Activated CD4-positive, alpha-beta T cell treated with anti-CD3 and anti-CD28 coated beads, Interleukin-2, amount 50 U/mL, for 24 hours (primary cell): Measurements from ENCODE around the gene IL11.
"Not testable (repeated sequence)": the region's sequence is repeated elsewhere in the genome, so short reads cannot be mapped to it uniquely, and the experiment has no call there.

Source experiments
- DNase-seq, 2 donors: peaks; one replicate each; pipeline ENCODE4 v3.0.0-alpha.2; 2020; ENCODE audit warnings: low read depth in 1 of 2, low spot score in 1 of 2

The IL11 gene

DNA sequence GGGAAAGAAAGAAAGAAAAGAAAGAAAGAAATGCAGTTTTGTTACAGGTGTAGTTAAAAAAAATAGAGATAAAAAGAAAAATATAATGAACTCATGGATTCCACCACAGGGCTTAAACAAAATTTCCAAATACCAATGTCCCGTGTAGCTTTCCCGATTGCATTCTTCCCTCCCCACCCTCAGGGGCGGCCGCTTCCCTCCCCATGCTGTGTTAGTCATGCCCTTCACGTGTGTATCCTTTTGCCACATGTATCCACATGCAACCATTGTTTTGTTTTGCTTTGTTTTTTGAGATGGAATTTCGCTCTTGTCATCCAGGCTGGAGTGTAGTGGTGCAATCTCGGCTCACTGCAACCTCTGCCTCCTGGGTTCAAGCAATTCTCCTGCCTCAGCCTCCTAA is 34.2 kb downstream of the IL11 start:
- DNase-seq: no peak

DNA sequence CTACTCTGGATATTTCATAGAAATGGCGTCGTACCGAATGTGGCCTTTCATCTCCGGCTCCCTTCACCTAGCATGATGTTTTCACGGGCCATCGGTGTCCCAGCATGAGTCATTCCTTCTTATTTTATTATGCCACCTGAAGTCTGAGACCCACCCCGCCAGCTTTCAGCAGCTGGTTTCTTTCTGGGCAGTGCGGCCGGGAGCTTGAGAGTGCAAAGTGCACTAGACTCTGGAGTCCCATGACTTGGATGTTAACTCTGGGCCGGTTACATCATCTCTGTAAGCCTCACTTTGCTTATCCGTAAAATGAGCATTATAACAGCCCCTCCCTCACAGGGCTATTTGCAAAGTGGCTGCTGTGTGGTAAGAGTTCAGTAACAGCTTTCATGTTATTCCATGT is 36.4 kb downstream of the IL11 start:
- no peak for DNase-seq

DNA sequence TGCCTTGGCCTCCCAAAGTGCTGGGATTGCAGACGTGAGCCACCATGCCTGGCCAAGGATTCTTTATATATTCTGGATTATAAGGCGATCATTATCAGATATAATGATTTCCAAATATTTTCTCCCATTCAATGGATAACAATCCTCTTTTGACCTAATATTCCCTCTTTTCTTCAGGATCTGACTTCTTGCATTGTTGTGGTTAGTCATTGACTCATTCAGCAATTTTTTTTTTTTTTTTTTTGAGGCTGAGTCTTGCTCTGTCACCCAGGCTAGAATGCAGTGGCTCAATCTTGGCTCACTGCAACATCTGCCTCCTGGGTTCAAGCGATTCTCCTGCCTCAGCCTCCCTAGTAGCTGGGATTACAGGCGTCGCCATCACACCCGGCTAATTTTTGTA is 40.5 kb downstream of the IL11 start:
- not testable (repeated sequence) for DNase-seq

DNA sequence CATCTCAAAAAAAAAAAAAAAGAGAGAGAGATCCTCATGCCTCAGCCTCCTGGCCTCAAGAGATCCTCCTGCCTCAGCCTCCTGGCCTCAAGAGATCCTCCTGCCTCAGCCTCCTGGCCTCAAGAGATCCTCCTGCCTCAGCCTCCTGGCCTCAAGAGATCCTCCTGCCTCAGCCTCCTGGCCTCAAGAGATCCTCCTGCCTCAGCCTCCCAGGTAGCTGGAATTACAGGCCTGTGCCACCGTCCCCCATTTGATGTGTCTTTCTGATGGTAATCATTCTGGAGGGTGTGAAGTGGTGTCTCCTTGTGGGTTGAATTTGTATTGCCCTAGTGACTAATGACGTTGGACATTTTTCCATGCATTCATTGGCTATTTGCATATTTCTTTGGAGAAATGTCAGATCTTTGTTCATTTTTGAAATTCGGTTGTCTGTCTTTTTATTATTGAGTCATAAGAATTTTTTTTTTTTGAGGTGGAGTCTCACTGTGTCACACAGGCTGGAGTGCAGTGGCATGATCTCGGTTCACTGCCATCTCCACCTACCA is 41.4 kb downstream of the IL11 start:
- not testable (repeated sequence) for DNase-seq

DNA sequence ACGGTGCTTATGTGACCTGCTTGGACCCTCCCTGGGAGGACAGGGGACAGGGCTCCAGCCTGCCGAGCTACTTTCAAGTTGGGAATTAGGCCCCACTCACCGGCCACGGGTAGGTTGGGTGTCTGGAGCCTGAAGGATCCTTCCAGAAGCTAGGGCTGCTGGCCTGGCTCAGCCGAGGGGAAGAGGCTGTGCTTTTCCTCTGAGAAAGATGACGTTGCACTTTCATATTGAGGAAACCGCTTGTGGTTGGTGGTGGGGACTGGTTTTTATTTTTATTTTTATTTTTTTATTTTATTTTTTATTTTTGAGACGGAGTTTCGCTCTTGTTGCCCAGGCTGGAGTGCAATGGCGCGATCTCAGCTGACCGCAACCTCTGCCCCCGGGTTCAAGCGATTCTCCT is 45.1 kb downstream of the IL11 start, which contains the start of gene TMEM150B:
TMEM150B (minus strand) TSS at position 170 of the 400 bp plus-strand sequence. CDS start 4,305 bp downstream, outside the sequence.
- DNase-seq: no peak

DNA sequence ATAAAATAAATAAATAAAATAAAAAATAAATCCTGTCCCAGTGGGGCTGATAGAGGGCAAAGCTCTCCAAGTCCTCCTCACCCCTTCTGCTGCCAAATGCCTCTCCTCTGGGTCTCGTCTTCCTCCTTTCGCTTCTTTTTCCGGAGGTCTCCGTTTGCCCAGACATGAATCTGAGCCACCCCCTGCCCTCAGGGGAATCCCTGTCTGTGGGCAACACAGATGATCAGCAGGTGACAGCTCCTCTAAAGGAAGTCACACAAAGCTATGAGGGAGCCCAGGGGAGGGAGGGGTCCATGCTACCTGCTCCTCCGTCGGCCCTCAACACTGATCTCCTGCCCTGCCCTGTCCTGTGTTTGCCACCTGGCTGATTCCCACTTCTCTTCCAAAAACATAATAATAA is 45.6 kb downstream of the IL11 start:
- DNase-seq: no peak

DNA sequence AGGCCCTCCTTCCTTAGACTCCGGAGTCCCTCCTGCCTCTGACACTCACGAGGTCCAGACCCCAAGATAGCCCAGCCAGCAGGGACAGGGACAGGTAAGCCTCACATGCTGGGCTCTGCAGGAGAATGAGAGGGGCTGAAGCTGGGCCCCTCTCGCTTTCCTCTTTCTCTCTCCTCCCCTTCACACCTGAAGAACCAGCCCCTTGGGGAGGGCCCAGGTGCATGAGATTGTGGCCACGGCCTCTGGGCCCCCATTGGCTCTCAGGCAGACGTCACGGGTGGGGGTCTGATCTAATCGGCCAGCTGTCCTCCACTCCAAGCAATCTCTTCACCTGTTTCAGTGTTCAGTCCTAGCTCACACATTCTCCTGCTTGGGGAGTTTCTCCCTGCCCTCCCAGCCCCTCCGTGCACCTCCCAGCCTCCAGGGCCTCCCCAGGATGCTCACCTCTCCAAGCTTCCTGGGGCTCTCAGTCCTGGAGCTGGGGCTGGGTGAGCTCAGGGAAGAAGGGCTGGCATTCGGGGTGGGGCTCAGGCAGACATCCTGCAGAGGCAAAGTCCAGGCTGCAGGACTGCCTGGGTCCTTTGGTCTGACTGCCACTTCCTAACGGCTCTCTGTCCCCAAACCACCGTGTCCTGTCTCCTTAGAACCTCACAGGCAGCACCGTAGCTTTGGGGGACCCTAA is 47.9 kb downstream of the IL11 start:
- DNase-seq: no peak

DNA sequence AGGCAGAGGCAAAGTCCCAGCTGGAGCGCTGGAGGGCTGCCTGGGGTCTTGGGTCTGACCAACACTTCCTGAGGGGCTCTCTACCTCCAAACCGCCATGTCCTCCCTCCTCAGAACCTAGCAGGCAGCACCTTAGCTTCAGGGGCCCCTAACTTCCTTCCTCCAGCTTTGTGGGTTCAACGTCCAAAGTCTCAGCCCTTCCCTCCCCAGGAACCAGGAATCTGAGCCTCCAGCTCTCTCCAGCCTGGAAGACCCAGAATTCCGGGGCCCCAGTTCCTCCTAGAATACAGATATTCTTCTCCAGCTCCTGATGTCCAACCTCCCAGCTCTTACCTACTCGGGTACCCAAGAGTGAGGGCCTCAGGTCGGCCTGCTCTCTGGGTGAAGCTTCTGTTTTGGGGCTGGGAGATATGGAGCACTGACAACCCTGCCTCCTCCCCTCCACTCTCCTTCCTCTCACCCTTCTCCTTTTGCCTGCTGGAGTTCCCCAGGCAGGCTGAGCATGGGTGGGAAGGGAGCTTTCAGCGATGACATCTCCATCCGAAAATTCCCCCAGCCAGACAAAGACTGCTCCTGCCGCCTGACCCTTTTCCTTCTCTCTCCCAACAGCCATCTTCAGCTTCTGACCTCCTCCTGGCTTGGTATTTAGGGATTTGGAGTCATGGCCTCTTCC is 48.7 kb downstream of the IL11 start:
- DNase-seq: no peak

DNA sequence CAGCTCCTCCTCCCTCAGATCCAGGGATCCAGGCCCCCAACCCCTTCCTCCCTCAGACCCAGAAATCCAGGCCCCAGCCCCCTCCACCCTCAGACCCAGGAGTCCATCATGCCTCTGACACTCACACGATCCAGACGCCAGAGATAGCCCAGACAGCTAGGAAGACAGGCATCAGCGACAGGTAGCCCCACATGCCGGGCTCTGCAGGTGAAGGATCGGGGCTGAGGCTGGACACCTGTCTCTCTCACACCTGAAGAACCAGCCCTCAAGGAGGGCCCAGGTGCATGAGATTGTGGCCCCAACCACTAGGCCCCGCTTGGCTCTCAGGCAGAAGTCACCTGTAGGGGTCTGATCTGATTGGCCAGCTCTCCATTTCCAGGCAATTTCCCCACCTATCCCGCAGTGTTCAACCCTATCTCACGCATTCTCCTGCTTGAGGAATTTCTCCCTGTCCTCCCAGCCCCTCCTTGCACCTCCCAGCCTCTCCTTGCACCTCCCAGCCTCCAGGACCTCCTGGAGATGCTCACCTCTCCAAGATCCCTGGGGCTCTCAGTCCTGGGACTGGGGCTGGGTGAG is 49.3 kb downstream of the IL11 start:
- DNase-seq: no peak

DNA sequence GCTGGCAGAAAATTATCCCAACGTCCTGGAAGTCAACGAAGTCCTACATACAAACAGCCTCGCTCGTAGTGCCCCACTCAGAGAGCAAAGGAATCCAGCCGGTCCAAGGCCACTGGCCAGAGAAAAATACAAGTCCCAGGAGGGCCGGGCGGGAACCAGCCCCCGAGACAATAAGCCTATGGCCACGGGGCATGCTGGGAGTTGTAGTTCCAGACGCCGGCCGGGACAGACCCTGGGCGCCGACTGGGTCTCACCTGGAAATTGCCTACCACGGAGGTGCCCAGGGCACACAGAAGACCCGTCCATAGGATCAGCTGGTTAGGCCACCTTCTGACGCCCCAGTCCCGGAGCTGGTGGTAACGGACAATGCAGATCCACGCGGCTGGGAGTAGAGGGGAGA is 50.5 kb downstream of the IL11 start:
- DNase-seq: no peak

DNA sequence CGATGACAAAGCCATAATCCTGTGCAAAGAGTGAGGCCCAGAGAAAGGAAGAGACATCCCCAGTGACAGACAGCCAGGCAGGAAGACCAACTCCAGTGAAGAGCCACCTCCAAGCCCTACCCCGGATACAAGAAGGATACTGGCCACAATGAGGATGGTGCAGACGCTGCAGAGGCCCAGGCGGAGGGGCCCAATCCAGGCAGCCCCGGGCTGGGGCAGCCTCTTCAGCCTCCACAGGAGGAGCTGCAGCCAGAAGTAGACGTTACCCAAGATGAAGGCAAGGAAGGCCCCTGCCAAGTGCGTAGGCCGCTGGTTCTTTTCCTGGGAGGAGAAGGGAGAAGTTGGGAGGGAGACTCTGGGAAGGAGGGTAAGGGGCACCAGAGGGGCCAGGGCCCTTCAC is 53.6 kb downstream of the IL11 start:
- no peak for DNase-seq

DNA sequence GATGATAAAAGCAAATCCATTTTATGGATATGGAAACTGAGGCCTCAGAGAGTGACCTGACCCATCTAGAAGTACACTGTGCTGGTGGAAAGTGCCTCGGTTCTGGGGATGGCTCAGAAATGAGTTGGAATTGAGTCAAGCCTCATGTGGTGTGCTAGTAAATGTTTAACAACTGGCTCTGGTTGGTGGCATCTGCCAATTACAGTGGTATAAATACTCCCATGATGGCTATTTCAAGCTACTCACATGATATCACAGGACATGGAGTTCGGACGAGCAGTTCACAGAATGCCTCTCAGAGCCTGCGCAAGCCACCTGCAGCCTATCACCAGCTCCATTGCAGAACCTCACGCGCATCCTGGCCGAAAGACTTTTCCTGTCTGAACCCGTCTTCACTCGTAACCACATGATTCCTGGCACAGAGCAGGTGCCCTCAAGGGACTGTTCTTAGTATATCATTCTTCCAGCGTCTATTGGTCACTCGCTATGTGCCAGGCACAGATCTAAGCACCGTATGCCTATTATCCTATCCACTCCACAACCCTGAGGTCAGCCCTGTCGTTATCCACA is 54.2 kb downstream of the IL11 start:
- no peak for DNase-seq

DNA sequence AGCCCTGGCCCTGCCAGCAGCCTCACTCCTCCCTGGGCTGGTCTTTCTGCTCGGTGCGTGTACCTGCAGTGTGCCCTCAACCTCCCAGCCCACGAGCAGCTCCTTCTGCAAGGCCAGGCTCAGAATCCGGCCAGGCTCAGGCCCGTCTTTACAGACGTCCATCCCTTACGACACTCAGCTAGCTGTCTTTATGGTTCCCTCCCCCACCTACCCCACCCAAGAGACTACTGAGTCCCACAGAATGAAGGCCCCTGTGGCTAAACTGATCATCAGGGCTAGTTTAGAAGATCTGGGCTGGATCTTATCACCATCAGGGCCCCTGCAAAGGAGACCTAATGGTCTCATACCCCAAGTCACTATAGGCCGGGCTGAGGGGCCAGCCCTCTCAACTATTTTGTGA is 55.9 kb downstream of the IL11 start:
- no peak for DNase-seq
